Aorta (tissue), 5 donors: ENCODE data around the gene SLX9. TPM values are rescaled to one million over a fixed set of nuclear protein-coding genes. Genes with fewer than 3 reads are reported as not detected.

ENCODE experiments used
- ATAC-seq: fragments of 200-7000 bp; cut with Tn5 transposase; one replicate; pipeline ENCODE4 v1.9.1; 2022; ENCODE audit warnings: moderate library complexity; ENCODE audit not compliant: low FRiP score
- DNase-seq, 2 donors: peaks; one replicate each; pipeline ENCODE4 v3.0.0-alpha.2; 2020
- H3K27ac ChIP-seq, 2 donors: one replicate each; pipeline ENCODE4 v1.5.1; 2013; ENCODE audit warnings: low read length in 2 of 2, mild to moderate bottlenecking in 2 of 2, moderate library complexity in 2 of 2, control low read depth in 1 of 2, inconsistent platforms in 1 of 2, low read depth in 1 of 2
- H3K27me3 ChIP-seq, 2 donors: one replicate each; pipeline ENCODE4 v1.6.1; 2013; ENCODE audit warnings: control low read depth in 1 of 2, low read length in 1 of 2, mild to moderate bottlenecking in 1 of 2, moderate library complexity in 1 of 2; ENCODE audit not compliant: insufficient read depth in 2 of 2, control insufficient read depth in 1 of 2
- H3K36me3 ChIP-seq, 2 donors: one replicate each; pipeline ENCODE4 v1.6.1; 2013; ENCODE audit warnings: control low read depth in 1 of 2, low read length in 1 of 2, mild to moderate bottlenecking in 1 of 2; ENCODE audit not compliant: insufficient read depth in 2 of 2, control insufficient read depth in 1 of 2
- H3K4me1 ChIP-seq, 2 donors: one replicate each; pipeline ENCODE4 v1.6.1; 2013; ENCODE audit warnings: low read length in 2 of 2, control low read depth in 1 of 2, mild to moderate bottlenecking in 1 of 2, moderate library complexity in 1 of 2; ENCODE audit not compliant: insufficient read depth in 2 of 2, control insufficient read depth in 1 of 2
- H3K4me3 ChIP-seq, 2 donors: one replicate each; pipeline ENCODE4 v1.5.1; 2013; ENCODE audit warnings: low read length in 2 of 2, control low read depth in 1 of 2, mild to moderate bottlenecking in 1 of 2
- H3K9me3 ChIP-seq: one replicate; pipeline ENCODE4 v1.6.1; 2013; ENCODE audit warnings: mild to moderate bottlenecking, low read length; ENCODE audit not compliant: control insufficient read depth
- WGBS, 2 donors: extraction: QIAGEN DNeasy Blood & Tissue Kit; methylation state at CpG; one replicate each; pipeline ENCODE4 v1.1.7; 2013; 5-methylcytosine and 5-hydroxymethylcytosine counted together
- intact Hi-C, 2 donors: fragments of 100-400 bp; cut with DNase I; formaldehyde crosslinking; loops; one replicate each; pipeline versions ENCODE4 v1.14.2 to v1.15.0; 2022
- polyA plus RNA-seq, 2 donors: library from polyadenylated mRNA; stranded (reverse); fragments of 200-250 nt; gene quantifications; one replicate each; pipeline ENCODE4 v1.2.3, GENCODE V29; 2013
- total RNA-seq, 2 donors: library from RNA; stranded (reverse); fragmentation: NEBNext Ultra II Directional; extraction: Animal tissue kit (Norgen Biotek cat#: 25700); gene quantifications; one replicate each; pipeline ENCODE4 v1.2.1, GENCODE V29; 2021
- donor health status: healthy with polysubstance abuse.
- donor health status: Bipolar disorder and iron deficiency.
- donor health status: DM: no; HTN: no; CAD: no.
- donor health status: DM: no; HTN: no; CAD: no.
- donor health status: DM: yes; HTN: yes; CAD: no.

SLX9 gene
- total and polyA plus RNA-seq, 4 donors = 17.3 to 29.6 (median 20.3) TPM

GRCh38 chr21:44899768-44900558 lies 39.9 kb upstream of the SLX9 start:
- 82 to 84% methylated on average over 36 to 37 of the region's 37 CpGs for WGBS, 2 donors
- no peaks in the 10 kb centered on the region for H3K36me3 ChIP-seq
- intact Hi-C loops = no loop called here
- H3K4me3 ChIP-seq = no peak overlapping the region
- no peak overlapping the region for H3K27ac ChIP-seq
- no peaks in the 10 kb centered on the region for H3K4me1 ChIP-seq
- no peaks in the 10 kb centered on the region for H3K9me3 ChIP-seq
- no peaks in the 10 kb centered on the region for H3K27me3 ChIP-seq
- ATAC-seq (no peak), DNase-seq (peak in 1 of 2 donors; percentile 72)

GRCh38 chr21:44900559-44901251 lies 39.1 kb upstream of the SLX9 start:
- ATAC-seq = no peak
- Histone ChIP-seq H3K4me1 (no peaks in the 10 kb centered on the region), H3K9me3 (no peaks in the 10 kb centered on the region), H3K27ac (no peak overlapping the region), H3K36me3 (no peaks in the 10 kb centered on the region), H3K4me3 (no peak overlapping the region), H3K27me3 (no peaks in the 10 kb centered on the region)
- intact Hi-C loops = no loop called here
- WGBS, 2 donors = 87 to 88% methylated on average over 28 of the region's 28 CpGs
- DNase-seq = peak; percentile 30 to 53

DNA sequence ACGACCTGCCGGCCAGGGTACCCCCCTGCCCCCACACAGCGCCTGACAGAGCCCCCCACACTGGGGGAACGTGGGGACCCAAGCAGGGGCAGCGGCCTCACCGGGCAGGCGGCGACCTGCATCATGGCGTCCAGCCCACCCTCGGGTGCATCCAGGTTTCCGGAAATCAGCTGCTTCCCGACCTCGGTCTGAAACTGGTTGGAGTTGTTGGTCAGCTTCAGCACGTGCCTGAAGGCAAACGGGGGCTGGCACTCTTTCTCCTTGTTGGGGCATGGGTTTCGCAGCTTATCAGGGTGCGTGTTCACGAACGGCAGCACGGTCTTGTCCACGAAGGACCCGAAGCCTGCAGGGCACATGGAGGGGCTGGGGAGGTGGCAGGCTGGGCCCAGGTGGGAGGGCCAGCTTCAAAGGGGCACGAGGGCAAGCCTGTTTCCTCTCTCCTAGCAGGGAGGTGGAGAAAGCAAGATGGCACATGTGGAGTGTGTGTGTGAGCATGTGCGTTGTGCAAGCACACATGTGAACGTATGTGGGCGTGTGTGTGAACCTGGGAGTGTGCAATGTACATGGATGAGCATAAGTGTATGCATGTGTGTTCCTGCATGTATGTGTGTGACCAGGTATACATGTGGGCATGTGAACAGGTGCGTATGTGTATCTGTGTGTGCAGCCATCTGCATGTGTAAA lies 38.3 kb upstream of the SLX9 start:
- ATAC-seq (no peak), DNase-seq (peak; percentile 45 to 63)
- H3K4me3 ChIP-seq = no peak overlapping the region
- H3K27me3 ChIP-seq = no peaks in the 10 kb centered on the region
- WGBS, 2 donors = 83 to 84% methylated on average over 27 of the region's 27 CpGs
- no peak overlapping the region for H3K27ac ChIP-seq
- H3K9me3 ChIP-seq = no peaks in the 10 kb centered on the region
- intact Hi-C loops = no loop called here
- H3K4me1 ChIP-seq = no peaks in the 10 kb centered on the region
- no peaks in the 10 kb centered on the region for H3K36me3 ChIP-seq

DNA sequence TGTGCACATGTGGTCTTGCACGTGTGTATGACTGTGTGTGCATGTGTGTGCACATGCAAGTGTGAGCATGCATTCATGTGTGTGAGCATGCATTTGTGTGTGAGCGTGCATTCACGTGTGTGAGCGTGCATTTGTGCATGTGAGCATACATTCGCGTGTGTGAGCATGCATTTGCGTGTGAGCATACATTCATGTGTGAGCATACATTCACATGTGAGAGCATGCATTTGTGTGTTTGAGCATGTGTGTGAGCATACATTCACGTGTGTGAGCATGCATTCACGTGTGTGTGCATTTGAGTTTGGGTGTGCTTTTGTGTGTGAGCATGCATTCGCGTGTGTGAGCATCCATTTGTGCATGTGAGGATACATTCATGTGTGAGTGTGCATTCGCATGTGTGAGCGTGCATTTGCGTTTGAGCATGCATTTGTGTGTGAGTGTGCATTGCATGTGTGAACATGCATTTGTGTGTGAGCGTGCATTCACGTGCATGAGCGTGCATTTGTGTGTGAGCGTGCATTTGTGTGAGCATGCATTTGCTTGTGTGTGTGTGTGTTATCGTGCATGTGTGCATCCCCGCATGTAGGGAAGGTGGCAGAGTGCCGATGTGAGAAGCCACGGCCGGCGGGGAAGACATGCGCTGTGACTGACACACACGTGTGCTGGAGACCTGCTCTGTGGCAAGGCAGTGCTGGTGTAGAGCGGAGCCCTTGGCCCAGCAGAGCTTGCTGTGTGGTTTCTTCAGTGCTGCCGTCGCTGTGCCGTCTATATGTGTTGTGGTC lies 37.4 kb upstream of the SLX9 start:
- H3K27ac ChIP-seq = no peak overlapping the region
- H3K27me3 ChIP-seq = no peaks in the 10 kb centered on the region
- DNase-seq = peak; percentile 32 to 69
- H3K4me1 ChIP-seq = no peaks in the 10 kb centered on the region
- H3K36me3 ChIP-seq = no peaks in the 10 kb centered on the region
- intact Hi-C loops = no loop called here
- no peaks in the 10 kb centered on the region for H3K9me3 ChIP-seq
- ATAC-seq = no peak
- H3K4me3 ChIP-seq = no peak overlapping the region
- WGBS, 2 donors = 93% methylated on average over 30 of the region's 30 CpGs

- intact Hi-C loops = no loop called here
- Histone ChIP-seq H3K4me1 (no peaks in the 10 kb centered on the region), H3K27ac (no peak overlapping the region), H3K27me3 (no peaks in the 10 kb centered on the region), H3K4me3 (no peak overlapping the region), H3K36me3 (no peaks in the 10 kb centered on the region), H3K9me3 (no peaks in the 10 kb centered on the region)
- DNase-seq (peak in 1 of 2 donors; percentile 50), ATAC-seq (no peak)
- WGBS, 2 donors = 90 to 92% methylated on average over 18 of the region's 18 CpGs
Measured at GRCh38 chr21:44903050-44903685, 36.7 kb upstream of the SLX9 start.

DNA sequence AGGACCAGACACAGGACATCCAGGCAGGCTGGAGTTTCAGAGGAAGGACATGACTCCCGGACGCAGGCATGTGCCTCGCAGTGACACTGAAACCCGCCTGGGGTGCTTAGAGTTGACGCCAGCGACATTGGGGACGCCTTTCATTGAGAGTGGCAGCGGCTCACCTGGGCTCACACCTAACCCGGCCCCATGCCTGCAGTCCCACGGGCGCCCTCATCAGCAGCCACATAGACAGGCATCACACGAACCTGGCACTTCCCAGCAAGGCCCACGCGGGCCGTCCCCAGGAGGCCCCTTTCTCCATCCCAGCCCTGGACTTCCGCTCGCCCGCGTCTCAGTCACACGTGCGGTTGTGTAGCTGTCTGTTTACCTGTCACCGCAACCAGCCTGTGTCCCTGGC lies 36.1 kb upstream of the SLX9 start:
- H3K36me3 ChIP-seq = no peaks in the 10 kb centered on the region
- WGBS, 2 donors = 87 to 95% methylated on average over 19 to 22 of the region's 22 CpGs
- no peaks in the 10 kb centered on the region for H3K27me3 ChIP-seq
- H3K27ac ChIP-seq = no peak overlapping the region
- intact Hi-C loops = no loop called here
- H3K4me3 ChIP-seq = no peak overlapping the region
- DNase-seq = no peak
- no peaks in the 10 kb centered on the region for H3K4me1 ChIP-seq
- no peaks in the 10 kb centered on the region for H3K9me3 ChIP-seq
- no peak for ATAC-seq

DNA sequence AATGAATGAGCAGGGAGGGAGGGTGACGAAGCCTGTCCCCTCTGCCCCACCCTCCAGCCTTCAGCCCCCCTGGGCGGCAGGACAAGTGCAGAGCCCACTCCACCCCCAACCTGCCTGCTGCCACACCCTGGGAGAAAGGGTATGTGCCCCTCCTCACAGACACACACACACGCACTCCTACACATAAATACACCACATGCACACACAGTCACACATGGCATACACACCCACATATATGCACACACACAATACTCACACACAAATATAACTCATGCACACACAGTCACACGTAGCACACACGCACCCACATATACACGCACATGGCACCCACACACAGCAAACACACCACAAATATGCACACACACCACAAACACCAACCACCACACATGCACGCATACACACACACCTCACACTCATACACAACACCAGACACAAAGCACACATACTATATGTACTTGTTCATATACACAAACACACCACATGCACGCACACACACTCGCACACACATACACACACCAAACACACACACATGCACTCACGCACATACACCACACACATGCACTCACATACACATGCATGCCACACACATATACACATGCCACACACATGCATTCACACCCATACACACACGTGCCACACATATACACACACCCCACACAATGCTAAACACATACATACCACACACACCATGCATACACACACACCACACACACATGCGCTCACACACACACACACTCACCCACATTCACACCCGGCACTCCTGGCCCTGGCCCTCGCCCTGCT lies 35.5 kb upstream of the SLX9 start:
- H3K9me3 ChIP-seq = no peaks in the 10 kb centered on the region
- H3K4me1 ChIP-seq = no peaks in the 10 kb centered on the region
- no peaks in the 10 kb centered on the region for H3K36me3 ChIP-seq
- DNase-seq = no peak
- intact Hi-C loops = no loop called here
- 92 to 96% methylated on average over 14 of the region's 14 CpGs for WGBS, 2 donors
- ATAC-seq = no peak
- H3K27ac ChIP-seq = no peak overlapping the region
- H3K4me3 ChIP-seq = no peak overlapping the region
- no peaks in the 10 kb centered on the region for H3K27me3 ChIP-seq
